ENCODE measurements around the gene CDC42BPA. TPM values are rescaled to one million over a fixed set of nuclear protein-coding genes. Genes with fewer than 3 reads are reported as not detected.
A peak's percentile ranks its signal among the peaks of the same experiment; 100 is the strongest.

Gene CDC42BPA
- total and polyA plus RNA-seq, 2 of the 13 experiments (the other 11 are each of a cell fraction or from before 2014, with no cell fraction given): 6.5 to 16.0 TPM

DNA sequence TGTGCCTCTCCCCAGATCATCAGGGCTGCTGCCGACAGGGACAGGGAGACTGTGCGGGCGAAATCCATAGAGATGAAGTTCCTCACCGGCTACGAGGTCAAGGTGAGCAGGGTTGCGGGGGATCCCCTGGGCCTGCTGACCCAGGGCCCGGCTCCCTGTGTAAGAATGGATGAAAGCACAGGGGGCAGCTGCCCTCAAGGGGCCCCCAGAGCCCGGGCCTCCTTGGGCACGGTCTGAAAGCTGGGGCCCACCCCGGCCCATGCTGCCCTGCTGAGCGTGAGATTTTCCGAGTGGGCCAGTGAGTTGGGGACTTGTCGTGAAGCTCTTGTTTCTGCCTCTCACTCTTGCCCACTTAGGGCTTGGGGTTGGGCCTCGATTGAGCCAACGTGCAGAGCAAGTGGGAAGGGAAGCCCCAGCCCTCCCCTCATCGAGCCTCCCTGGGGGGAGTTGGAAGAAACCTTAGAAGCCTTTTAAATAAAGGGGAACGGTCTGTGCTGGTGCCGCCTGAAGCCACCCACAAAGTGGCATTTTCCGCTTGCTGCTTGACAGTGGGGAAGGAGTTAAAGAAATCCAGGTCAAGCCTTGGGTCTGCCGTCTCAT lies 333.0 kb downstream of the CDC42BPA start:
- Histone ChIP-seq H3K36me3 (replicated peaks in 1 of 2; ENCODE audit: control insufficient read depth in 1 of 2, insufficient read depth in 2 of 2, low read length in 2 of 2) (peaks cover 25 to 55% of the 10 kb centered on the region in 2 experiments; a peak in 4 of 5 replicates), H2AFZ (ENCODE audit: low read length) (no peak overlapping the region), H3K4me2 (ENCODE audit: low read depth, low read length) (no peak overlapping the region), H3K4me1 (ENCODE audit: insufficient read depth, low read length) (peaks cover 27% of the 10 kb centered on the region), H4K20me1 (ENCODE audit: insufficient read depth, low read length) (no peaks in the 10 kb centered on the region), H3K4me3 (replicated peaks in 1 of 3; ENCODE audit: insufficient read depth in 1 of 3, low read depth in 2 of 3, low read length in 3 of 3) (no peak overlapping the region), H3K27ac (ENCODE audit: extremely low read length, insufficient read depth, low read length) (no peak overlapping the region), H3K27me3 (ENCODE audit: control insufficient read depth in 1 of 2, insufficient read depth in 2 of 2, low read length in 2 of 2) (no peaks in the 10 kb centered on the region), H3K9me3 (ENCODE audit: low read length) (no peaks in the 10 kb centered on the region), H3K79me2 (ENCODE audit: insufficient read depth, low read length) (no peaks in the 10 kb centered on the region), H3K9ac (ENCODE audit: insufficient read depth, low read depth, low read length) (no peak overlapping the region)
- TF ChIP-seq CC2D1A (CRISPR knock-in tag; IDR thresholded peaks at IDR 0.05): no peak
- no peak for TF ChIP-seq TARDBP (CRISPR knock-in tag; IDR thresholded peaks at IDR 0.05)
- 0 out of 4 replicates have a peak, but pooled peaks of 1 of the 2 experiments have one; percentile 18 for TF ChIP-seq POLR2A (IDR thresholded peaks at IDR 0.05; ENCODE audit: insufficient read depth in 1 of 2, low read depth in 2 of 2, low read length in 2 of 2)
- TF ChIP-seq AGO2 (optimal IDR thresholded peaks at IDR 0.05; ENCODE audit: low read depth, low read length): peak; percentile 15
- FAIRE-seq: no peak
- WGBS (ENCODE audit: low lambda C conversion rate): 100% methylated on average over 4 of the region's 20 CpGs
- no TSS peak for BruUV-seq (replicated peaks)
- in situ Hi-C loops (cut with HindIII; ENCODE audit: extremely low pct_ligation_motif_present, low pct_unique_long_range_greater_than_20kb): no loop called here
- no peak for DNase-seq (ENCODE audit: low spot score)
- CTCF ChIA-PET (ENCODE audit: low intra/inter-chr PET ratio, low total read pairs): no interaction called here
- POLR2A ChIA-PET: no interaction called here
- intact Hi-C loops (cut with micrococcal nuclease; ENCODE audit: unreplicated experiment): no loop called here
- no peak for ATAC-seq

DNA sequence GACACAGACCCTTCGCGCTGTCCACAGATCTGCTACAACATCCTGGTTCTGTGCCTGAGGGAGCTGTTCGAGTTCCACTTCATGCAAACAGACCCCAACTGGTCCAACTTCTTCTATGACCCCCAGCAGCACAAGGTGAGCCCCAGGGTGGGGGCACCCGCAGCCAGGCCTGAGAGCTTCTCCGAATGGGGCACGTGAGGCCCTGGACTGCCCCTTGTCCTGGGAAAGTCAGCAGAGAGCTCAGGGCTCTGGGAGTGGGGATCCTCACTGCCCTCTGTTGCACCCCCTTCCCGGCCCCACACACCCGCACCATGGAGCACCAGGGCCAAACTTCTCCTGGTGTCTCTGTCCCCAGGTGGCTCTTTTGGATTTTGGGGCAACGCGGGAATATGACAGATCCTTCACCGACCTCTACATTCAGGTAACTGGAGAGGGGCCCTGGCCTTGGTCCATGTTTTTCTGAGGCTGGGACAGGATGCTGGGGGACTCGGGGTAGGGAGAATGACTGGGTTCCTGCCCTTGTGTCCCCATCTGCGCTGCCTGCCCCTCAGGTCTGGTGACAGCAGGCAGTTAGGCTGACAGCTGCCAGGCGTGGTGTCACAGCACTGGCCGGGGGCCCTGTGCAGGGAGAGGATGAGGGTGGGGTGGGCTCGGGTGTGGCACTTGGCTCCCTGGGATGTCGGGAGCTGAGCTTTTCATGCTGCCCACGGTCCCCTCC lies 333.6 kb downstream of the CDC42BPA start:
- POLR2A ChIA-PET: no interaction called here
- Histone ChIP-seq H2AFZ (ENCODE audit: low read length) (no peak overlapping the region), H3K79me2 (ENCODE audit: insufficient read depth, low read length) (no peaks in the 10 kb centered on the region), H3K27me3 (ENCODE audit: control insufficient read depth in 1 of 2, insufficient read depth in 2 of 2, low read length in 2 of 2) (no peaks in the 10 kb centered on the region), H3K4me1 (ENCODE audit: insufficient read depth, low read length) (peaks cover 20% of the 10 kb centered on the region), H3K9me3 (ENCODE audit: low read length) (no peaks in the 10 kb centered on the region), H3K4me3 (replicated peaks in 1 of 3; ENCODE audit: insufficient read depth in 1 of 3, low read depth in 2 of 3, low read length in 3 of 3) (no peak overlapping the region), H3K9ac (ENCODE audit: insufficient read depth, low read depth, low read length) (no peak overlapping the region), H4K20me1 (ENCODE audit: insufficient read depth, low read length) (no peaks in the 10 kb centered on the region), H3K4me2 (ENCODE audit: low read depth, low read length) (no peak overlapping the region), H3K27ac (ENCODE audit: extremely low read length, insufficient read depth, low read length) (no peak overlapping the region), H3K36me3 (replicated peaks in 1 of 2; ENCODE audit: control insufficient read depth in 1 of 2, insufficient read depth in 2 of 2, low read length in 2 of 2) (peaks cover 28 to 62% of the 10 kb centered on the region in 2 experiments; a peak in 4 of 5 replicates)
- ATAC-seq (no peak), FAIRE-seq (no peak), DNase-seq (ENCODE audit: low spot score) (no peak)
- no TSS peak for BruUV-seq (replicated peaks)
- WGBS (ENCODE audit: low lambda C conversion rate): 0% methylated on average over 1 of the region's 18 CpGs
- intact Hi-C loops (cut with micrococcal nuclease; ENCODE audit: unreplicated experiment): no loop called here
- TF ChIP-seq POLR2G (IDR thresholded peaks at IDR 0.05; ENCODE audit: low read depth, low read length): peak; percentile 37; the same call in 1 of the 2 replicates
- no peak for TF ChIP-seq RFXAP (CRISPR knock-in tag; IDR thresholded peaks at IDR 0.05; ENCODE audit: borderline replicate concordance)
- no peak for TF ChIP-seq WIZ (CRISPR knock-in tag; IDR thresholded peaks at IDR 0.05)
- TF ChIP-seq HNF4A (CRISPR knock-in tag; IDR thresholded peaks at IDR 0.05): no peak
- TF ChIP-seq JDP2 (CRISPR knock-in tag; IDR thresholded peaks at IDR 0.05; ENCODE audit: borderline replicate concordance): no peak
- TF ChIP-seq, protein P1, sequence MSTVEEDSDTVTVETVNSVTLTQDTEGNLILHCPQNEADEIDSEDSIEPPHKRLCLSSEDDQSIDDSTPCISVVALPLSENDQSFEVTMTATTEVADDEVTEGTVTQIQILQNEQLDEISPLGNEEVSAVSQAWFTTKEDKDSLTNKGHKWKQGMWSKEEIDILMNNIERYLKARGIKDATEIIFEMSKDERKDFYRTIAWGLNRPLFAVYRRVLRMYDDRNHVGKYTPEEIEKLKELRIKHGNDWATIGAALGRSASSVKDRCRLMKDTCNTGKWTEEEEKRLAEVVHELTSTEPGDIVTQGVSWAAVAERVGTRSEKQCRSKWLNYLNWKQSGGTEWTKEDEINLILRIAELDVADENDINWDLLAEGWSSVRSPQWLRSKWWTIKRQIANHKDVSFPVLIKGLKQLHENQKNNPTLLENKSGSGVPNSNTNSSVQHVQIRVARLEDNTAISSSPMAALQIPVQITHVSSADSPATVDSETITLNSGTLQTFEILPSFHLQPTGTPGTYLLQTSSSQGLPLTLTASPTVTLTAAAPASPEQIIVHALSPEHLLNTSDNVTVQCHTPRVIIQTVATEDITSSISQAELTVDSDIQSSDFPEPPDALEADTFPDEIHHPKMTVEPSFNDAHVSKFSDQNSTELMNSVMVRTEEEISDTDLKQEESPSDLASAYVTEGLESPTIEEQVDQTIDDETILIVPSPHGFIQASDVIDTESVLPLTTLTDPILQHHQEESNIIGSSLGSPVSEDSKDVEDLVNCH (CRISPR knock-in tag; IDR thresholded peaks at IDR 0.05): no peak
- no peak for TF ChIP-seq PCBP1 (IDR thresholded peaks at IDR 0.05; ENCODE audit: borderline replicate concordance, low read depth, low read length)
- TF ChIP-seq AGO2 (optimal IDR thresholded peaks at IDR 0.05; ENCODE audit: low read depth, low read length): peak; percentile 52
- no peak for TF ChIP-seq GATAD1 (CRISPR knock-in tag; IDR thresholded peaks at IDR 0.05)
- no peak for TF ChIP-seq CHD4 (IDR thresholded peaks at IDR 0.05; ENCODE audit: borderline replicate concordance, low read length)
- no peak for TF ChIP-seq ZNF546 (CRISPR knock-in tag; conservative IDR thresholded peaks at IDR 0.05)
- no peak for TF ChIP-seq PRMT3 (CRISPR knock-in tag; IDR thresholded peaks at IDR 0.05; ENCODE audit: borderline replicate concordance, low read depth)
- TF ChIP-seq ZNF124 (CRISPR knock-in tag; IDR thresholded peaks at IDR 0.05): no peak
- TF ChIP-seq ZNF101 (CRISPR knock-in tag; IDR thresholded peaks at IDR 0.05; ENCODE audit: borderline replicate concordance, low read depth): no peak
- CTCF ChIA-PET (ENCODE audit: low intra/inter-chr PET ratio, low total read pairs): no interaction called here
- in situ Hi-C loops (cut with HindIII; ENCODE audit: extremely low pct_ligation_motif_present, low pct_unique_long_range_greater_than_20kb): no loop called here
